HG03457 (cell line): ENCODE measurements around the gene LAMA2.
"Not testable (repeated sequence)": the region's sequence is repeated elsewhere in the genome, so short reads cannot be mapped to it uniquely, and the experiment has no call there.

Experiments used
- ATAC-seq: cut with Tn5 transposase; IDR thresholded peaks from one replicate; pipeline ENCODE4 v1.9.1; 2021; ENCODE audit warnings: moderate number of reproducible peaks; ENCODE audit not compliant: unreplicated experiment

The LAMA2 gene

GRCh38 chr6:129059650-129060049 lies 176.7 kb downstream of the LAMA2 start:
- no peak for ATAC-seq

GRCh38 chr6:129069006-129069405 lies 186.1 kb downstream of the LAMA2 start:
- ATAC-seq = no peak

DNA sequence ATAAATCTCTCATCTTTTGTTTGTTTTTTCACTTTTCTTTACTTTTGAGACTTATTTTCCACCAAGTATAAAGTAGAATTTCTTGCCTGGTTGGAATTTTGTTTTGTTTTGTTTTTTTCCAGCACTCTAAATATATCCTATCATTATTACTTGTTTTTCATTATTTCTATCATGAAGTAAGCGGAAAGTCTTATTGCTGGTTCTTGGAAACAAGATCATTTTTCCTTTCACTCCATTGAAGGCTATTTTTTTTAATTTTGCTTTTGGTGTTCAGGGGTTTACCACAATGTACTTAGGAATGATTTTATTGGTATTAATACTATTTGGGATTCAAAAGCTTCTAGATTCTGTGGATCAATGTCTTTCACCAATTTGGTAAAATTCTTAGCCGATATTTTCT lies 190.1 kb downstream of the LAMA2 start:
- ATAC-seq = no peak

- ATAC-seq = no peak
These were observed 190.9 kb downstream of the LAMA2 start for GRCh38 chr6:129073691-129074395.

DNA sequence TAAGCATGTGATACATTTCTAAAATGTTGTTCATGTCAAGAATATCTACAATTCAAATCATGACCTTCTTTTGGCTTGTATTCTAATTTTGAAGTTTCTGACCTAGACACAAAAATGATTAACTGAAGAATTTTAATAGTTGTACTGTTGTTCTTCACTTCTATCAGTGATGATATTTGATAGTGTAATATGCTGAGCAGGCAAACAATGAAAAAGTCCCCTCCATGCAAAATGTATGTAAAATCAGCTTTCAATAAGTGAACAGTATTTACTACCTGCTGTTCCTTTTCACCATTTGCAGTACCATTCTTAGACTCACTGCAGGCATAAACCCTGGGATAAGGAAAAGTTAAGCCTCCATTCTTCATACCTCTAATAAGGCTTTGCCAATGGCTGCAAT lies 201.5 kb downstream of the LAMA2 start:
- ATAC-seq = no peak

GRCh38 chr6:129088481-129088880 lies 205.5 kb downstream of the LAMA2 start:
- not testable (repeated sequence) for ATAC-seq

DNA sequence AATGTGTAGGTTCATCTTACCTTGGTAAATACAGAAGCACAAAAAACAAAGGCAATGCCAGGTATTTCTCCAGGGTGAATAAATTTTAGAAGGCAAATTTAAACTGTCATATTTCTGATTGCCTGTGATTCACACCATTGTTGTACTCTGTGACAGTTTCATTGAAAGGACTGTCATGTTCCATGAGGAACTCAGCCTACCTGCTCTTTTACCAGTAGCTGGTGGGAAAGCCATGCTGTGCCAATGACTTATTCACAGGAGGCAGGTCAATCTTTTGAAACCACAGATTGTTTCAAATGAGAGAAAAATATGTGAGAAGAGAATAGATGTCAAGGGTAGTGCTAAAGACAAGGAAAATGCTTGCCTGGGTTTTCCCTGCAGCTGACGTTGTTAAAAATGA lies 206.4 kb downstream of the LAMA2 start:
- ATAC-seq = no peak

GRCh38 chr6:129094147-129094546 lies 211.2 kb downstream of the LAMA2 start:
- no peak for ATAC-seq

DNA sequence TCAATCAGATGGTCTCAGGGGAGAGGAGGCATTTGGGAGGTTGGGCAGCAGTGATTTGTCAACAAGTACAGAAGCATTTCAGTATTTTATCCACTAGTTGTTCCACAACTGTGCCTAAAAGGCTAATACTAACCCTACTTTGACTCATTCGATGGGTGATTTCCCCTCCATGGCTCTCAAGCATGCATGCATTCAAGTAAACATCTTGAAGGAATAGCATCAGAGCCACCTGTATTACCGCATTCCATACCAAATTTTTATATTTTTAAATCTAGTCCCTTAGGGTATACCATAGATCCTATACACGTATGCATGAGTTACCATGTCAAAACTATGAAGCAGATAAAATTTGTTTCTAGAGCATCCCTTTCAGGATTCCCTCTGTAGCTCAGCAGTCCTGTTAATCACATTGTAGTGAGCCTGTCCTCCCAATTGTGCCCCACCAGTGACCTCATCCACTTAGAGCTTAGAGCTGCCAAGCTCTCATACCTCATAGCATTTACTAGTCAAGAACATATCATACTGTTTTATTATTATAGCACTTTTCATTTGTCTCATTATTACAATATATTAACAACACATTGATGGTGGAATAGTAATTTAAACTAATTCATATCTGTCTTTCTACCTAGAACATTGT lies 213.8 kb downstream of the LAMA2 start:
- no peak for ATAC-seq

DNA sequence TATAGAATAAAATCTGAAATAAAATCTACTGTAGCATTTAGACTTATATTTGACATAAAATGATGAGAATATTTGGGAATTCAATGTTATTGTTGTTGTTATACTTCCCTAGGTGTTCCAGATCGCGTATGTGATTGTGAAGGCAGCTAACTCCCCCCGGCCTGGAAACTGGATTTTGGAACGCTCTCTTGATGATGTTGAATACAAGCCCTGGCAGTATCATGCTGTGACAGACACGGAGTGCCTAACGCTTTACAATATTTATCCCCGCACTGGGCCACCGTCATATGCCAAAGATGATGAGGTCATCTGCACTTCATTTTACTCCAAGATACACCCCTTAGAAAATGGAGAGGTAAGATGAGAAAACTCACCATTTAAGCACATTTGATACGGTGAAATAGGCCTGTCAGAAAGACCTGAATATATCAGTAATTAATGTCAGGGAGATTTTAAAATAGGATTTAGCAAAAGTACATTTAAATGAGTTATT lies 215.2 kb downstream of the LAMA2 start:
- ATAC-seq = no peak

DNA sequence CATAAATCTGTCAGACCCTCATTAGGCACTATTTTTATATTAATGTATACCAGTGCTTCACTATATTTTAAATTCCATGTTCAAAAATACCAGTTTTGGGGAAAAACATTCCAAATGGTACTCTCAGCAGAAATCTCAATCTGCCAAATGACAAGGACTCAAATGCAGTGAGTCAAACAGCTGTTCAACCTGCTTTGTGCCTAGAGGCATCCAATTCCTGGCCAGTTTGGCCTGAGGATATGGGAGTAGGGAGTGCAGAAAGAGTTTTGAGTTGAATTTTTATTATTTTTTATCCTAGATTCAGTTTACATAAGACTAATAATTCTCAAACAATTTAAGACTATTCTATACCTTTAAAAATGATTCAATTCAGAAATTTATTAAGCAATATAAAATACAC lies 216.8 kb downstream of the LAMA2 start:
- no peak for ATAC-seq

DNA sequence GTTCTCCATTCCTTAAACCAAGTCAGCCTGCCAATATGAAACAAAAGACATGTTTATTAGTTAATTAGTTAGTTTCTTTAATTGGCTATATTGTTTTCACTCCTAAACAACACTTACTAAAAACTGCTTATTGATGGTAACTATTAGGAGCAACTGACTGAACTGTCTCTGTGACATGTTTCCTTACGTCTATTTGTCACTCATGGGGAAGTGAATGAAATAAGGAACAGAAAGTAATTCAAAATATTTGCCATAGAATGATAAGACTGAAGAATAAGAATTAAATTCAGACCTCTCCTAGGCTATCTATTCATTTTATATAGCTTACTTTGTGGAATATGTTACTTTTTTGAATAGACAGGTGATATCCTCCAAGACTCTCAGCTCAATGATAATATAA lies 217.2 kb downstream of the LAMA2 start:
- ATAC-seq = no peak

DNA sequence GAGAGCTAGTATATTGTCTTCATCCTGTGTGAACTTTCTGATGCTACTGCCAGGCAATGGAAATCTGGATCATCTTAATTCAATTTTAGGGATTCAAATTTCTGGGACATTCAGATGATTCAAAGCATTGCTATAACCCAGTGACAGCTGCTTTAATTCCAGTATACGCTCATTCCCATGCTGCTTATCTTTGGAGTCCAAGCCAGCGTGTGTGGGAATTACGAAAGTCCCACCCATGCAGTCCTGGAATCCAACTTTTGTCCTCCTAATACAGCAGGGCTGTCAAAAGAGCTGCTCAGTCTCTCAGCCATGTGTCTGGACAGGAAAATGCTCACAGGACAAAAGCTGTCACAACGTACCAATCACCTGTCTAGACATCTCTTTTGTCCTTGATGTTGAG lies 219.8 kb downstream of the LAMA2 start:
- ATAC-seq = no peak

DNA sequence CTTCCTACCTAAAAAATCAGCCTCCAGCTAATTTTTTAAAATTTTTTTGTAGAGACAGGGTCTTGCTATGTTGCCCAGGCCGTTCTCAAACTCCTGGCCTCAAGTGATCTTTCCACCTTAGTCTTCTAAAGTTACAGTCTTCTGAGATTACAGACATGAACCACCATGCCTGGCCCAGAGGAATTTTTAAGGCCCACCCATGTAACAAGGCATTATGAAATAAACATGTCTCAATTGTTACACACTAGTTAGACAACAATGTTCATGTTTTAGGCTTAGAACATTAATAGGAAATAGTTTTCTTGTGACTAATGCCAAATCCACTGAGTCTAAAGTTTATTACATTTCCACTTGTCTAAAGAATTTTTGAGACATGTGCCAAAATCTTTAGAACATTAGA lies 221.2 kb downstream of the LAMA2 start:
- no peak for ATAC-seq

DNA sequence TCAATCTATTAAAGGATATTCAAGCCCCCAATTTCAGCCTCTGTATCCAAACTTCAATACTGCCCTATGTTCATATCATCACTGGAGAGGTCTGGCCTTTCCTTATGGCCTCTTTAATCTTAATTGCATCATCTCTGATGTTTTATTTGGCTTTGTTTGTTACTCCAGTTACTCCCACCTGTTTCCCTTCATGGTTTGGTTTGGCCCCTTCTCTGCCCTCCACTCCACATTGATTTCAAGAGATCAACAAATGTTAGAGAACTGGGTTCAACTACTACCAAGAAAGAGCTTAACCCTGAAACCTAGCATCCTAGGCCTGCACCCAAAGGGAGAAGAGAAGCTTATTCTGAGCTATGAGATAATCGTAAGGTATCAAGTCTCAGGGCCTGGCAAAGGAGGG lies 221.6 kb downstream of the LAMA2 start:
- ATAC-seq = no peak

- no peak for ATAC-seq
These were observed 222.1 kb downstream of the LAMA2 start for GRCh38 chr6:129105035-129105434.

- ATAC-seq = no peak
These were observed 222.9 kb downstream of the LAMA2 start for GRCh38 chr6:129105793-129106192.

DNA sequence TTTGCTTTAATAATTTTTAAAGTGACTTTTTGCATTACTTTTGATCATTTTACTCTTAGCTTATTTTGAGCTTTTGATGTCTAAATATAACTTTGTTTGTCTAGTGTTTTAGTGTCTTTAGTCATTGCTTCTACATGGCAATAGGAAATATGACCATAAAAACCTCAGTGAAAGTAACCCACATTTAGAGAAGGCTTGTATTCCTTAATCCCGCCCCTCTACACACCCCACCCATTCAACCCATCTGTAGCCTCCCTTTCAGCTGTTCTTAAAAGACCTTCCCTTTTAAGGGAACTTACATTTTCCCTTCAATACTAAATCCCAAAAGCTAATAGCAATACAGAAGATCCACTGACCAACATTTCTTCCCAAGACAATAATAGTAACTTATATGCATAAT lies 225.4 kb downstream of the LAMA2 start:
- ATAC-seq = no peak

DNA sequence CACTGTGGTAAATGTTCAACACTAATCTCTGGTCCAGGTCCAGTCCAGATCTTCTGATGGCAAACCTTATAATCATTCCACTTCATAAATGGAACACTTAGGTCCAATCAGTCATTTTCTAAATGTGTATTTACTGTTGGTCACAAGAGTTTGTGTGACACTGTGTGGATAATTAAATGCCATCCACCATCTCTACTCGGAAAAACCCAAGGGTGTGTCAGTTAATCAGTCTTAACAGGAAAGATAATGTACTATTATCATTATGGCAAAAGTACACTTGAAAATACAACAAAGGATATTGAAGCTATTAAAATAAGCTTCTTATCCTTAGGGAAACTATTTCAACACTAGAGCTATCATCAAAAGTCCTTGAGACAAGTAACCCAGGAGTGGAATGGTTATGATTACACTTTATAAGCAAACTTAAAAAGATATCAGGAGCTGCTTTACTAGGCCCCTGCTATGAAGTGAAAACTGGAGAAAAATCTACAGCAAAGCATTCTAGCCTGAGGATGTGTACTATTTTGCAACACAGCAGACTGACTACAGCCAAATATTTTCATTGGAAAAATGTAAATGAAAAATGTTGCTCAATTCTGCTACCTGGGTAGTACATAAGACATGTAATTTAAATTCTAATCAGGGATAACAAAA lies 227.9 kb downstream of the LAMA2 start:
- no peak for ATAC-seq

- ATAC-seq = no peak
These were observed 228.4 kb downstream of the LAMA2 start for GRCh38 chr6:129111346-129111745.

GRCh38 chr6:129111853-129112252 lies 228.9 kb downstream of the LAMA2 start:
- ATAC-seq = no peak

DNA sequence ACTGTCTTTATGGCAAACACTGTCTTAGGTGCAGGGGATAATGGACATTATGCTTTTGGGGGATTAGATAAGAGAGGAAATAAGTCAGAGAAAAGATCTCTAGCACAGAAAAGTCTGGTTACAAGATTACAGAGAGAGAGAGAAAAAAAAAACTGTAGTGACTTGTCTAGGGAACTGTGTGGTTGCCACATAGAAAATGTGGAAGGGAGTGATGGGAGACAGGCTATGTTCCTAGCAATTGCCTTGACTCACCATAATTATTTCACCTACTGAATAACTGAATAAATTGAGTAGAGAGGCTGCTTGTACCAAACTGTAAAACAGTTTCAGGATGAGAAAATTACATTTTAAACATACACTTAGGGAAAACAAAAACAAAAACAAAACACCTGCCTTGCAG lies 229.7 kb downstream of the LAMA2 start:
- no peak for ATAC-seq
